H1 (cell line): ENCODE data around the gene RPL41. TPM values are rescaled to one million over a fixed set of nuclear protein-coding genes. Genes with fewer than 3 reads are reported as not detected.

Source experiments
- CTCF ChIA-PET: fragments of 300-600 bp; sonication (Branson Sonifier 250); formaldehyde crosslinking; loops from one replicate; lab custom pipeline; 2021; ENCODE audit not compliant: partially characterized antibody; lab: Charles Lee
- POLR2A ChIA-PET: fragments of 300-600 bp; sonication (Branson Sonifier 250); formaldehyde crosslinking; loops from one replicate; lab custom pipeline; 2021; ENCODE audit warnings: inconsistent platforms; ENCODE audit not compliant: partially characterized antibody; lab: Charles Lee
- DNase-seq, 2 experiments: peaks; one replicate each; pipeline versions ENCODE4 v3.0.0 to v3.0.0-alpha.2; 2010 to 2022; ENCODE audit warnings: low spot score in 2 of 2, low read depth in 1 of 2, mixed read lengths in 1 of 2
- FAIRE-seq: peaks from 2 replicates; lab custom pipeline; 2011; peaks lifted over from hg19 to GRCh38; lab: Jason Lieb, UNC
- H2AFZ ChIP-seq: 2 replicates; pipeline ENCODE4 v1.8.1; 2012; ENCODE audit warnings: low read length, inconsistent platforms
- H2AK5ac ChIP-seq: 2 replicates; pipeline ENCODE4 v1.6.1; 2013; ENCODE audit warnings: low read depth, low read length
- H2BK120ac ChIP-seq: replicated peaks from 2 replicates; pipeline ENCODE3; 2013; ENCODE audit warnings: low read depth, low read length, inconsistent platforms
- H2BK12ac ChIP-seq: 2 replicates; pipeline ENCODE4 v1.6.1; 2013; ENCODE audit warnings: low read depth, low read length
- H2BK15ac ChIP-seq: 2 replicates; pipeline ENCODE4 v1.6.1; 2013; ENCODE audit warnings: low read length
- H2BK20ac ChIP-seq: 2 replicates; pipeline ENCODE4 v1.6.1; 2013; ENCODE audit warnings: low read length
- H2BK5ac ChIP-seq: 2 replicates; pipeline ENCODE4 v1.6.1; 2013; ENCODE audit warnings: low read depth, low read length
- H3K14ac ChIP-seq: 2 replicates; pipeline ENCODE4 v1.6.1; 2013; ENCODE audit warnings: inconsistent platforms; ENCODE audit not compliant: insufficient read length
- H3K18ac ChIP-seq: 2 replicates; pipeline ENCODE4 v1.6.1; 2013; ENCODE audit warnings: low read length; ENCODE audit errors: extremely low read depth
- H3K23ac ChIP-seq: 2 replicates; pipeline ENCODE4 v1.6.1; 2013; ENCODE audit warnings: inconsistent platforms; ENCODE audit not compliant: insufficient read length
- H3K23me2 ChIP-seq: 2 replicates; pipeline ENCODE4 v1.6.1; 2013; ENCODE audit warnings: low read depth, low read length
- H3K27ac ChIP-seq: 2 replicates; pipeline ENCODE4 v1.6.1; 2011; ENCODE audit warnings: low read depth, low read length, inconsistent platforms
- H3K27me3 ChIP-seq, 4 experiments: replicated peaks in 1 of 4; 1 replicate in 1 of 4; 2 replicates in 3 of 4; pipeline versions ENCODE4 v1.6.1 to v1.8.1; 2011 to 2013; ENCODE audit warnings: low read length in 3 of 4, mild to moderate bottlenecking in 3 of 4, inconsistent platforms in 2 of 4, mixed read lengths in 2 of 4, moderate library complexity in 1 of 4; ENCODE audit not compliant: control insufficient read depth in 3 of 4, insufficient read depth in 3 of 4; ENCODE audit errors: extremely low read depth in 1 of 4
- H3K36me3 ChIP-seq, 4 experiments: 2 replicates each; pipeline versions ENCODE4 v1.6.1 to v1.8.1; 2011 to 2013; ENCODE audit warnings: mild to moderate bottlenecking in 4 of 4, low read length in 3 of 4, moderate library complexity in 2 of 4, control low read depth in 1 of 4, inconsistent platforms in 1 of 4; ENCODE audit not compliant: insufficient read depth in 4 of 4, control insufficient read depth in 2 of 4
- H3K4ac ChIP-seq: replicated peaks from 2 replicates; pipeline ENCODE3; 2013; ENCODE audit warnings: low read length, low read depth, mixed read lengths, inconsistent platforms; ENCODE audit not compliant: insufficient read length
- H3K4me1 ChIP-seq, 4 experiments: replicated peaks in 1 of 4; 1 replicate in 1 of 4; 2 replicates in 3 of 4; pipeline versions ENCODE4 v1.6.1 to v1.8.1; 2011 to 2013; ENCODE audit warnings: low read length in 3 of 4, inconsistent platforms in 2 of 4, mixed read lengths in 1 of 4; ENCODE audit not compliant: insufficient read depth in 4 of 4, control insufficient read depth in 3 of 4
- H3K4me2 ChIP-seq, 2 experiments: 2 replicates each; pipeline versions ENCODE4 v1.6.1 to v1.8.1; 2011 to 2013; ENCODE audit warnings: low read depth in 2 of 2, low read length in 2 of 2, control low read depth in 1 of 2, inconsistent platforms in 1 of 2, mild to moderate bottlenecking in 1 of 2; ENCODE audit not compliant: insufficient read depth in 1 of 2
- H3K4me3 ChIP-seq, 4 experiments: fragments of 200-600, 300-600 bp in 1 of 4; sonication (generic), shearing (Covaris generic), sonication (Bioruptor Twin) in 1 of 4; 2 replicates each; pipeline versions ENCODE4 v1.5.1 to v1.8.1; 2011 to 2016; ENCODE audit warnings: low read length in 4 of 4, low read depth in 3 of 4, control low read depth in 2 of 4, inconsistent platforms in 2 of 4, mild to moderate bottlenecking in 2 of 4, mixed read lengths in 1 of 4, moderate library complexity in 1 of 4; ENCODE audit not compliant: insufficient read depth in 2 of 4; ENCODE audit errors: extremely low read depth in 1 of 4
- H3K56ac ChIP-seq: replicated peaks from 2 replicates; pipeline ENCODE3; 2013; ENCODE audit warnings: low read depth, mild to moderate bottlenecking, mixed read lengths, low read length, inconsistent platforms; ENCODE audit not compliant: insufficient read length
- H3K79me1 ChIP-seq: 2 replicates; pipeline ENCODE4 v1.6.1; 2013; ENCODE audit warnings: low read depth, low read length, control low read depth
- H3K79me2 ChIP-seq, 2 experiments: 2 replicates each; pipeline versions ENCODE4 v1.6.1 to v1.8.1; 2012 to 2013; ENCODE audit warnings: low read length in 2 of 2, mild to moderate bottlenecking in 2 of 2, inconsistent platforms in 1 of 2; ENCODE audit not compliant: insufficient read depth in 2 of 2, control insufficient read depth in 1 of 2
- H3K9ac ChIP-seq, 4 experiments: replicated peaks in 1 of 4; 1 replicate in 1 of 4; 2 replicates in 3 of 4; pipeline versions ENCODE4 v1.6.1 to v1.8.1; 2011 to 2013; ENCODE audit warnings: low read depth in 3 of 4, low read length in 3 of 4, control low read depth in 2 of 4, mild to moderate bottlenecking in 2 of 4, moderate library complexity in 2 of 4, inconsistent platforms in 1 of 4; ENCODE audit errors: extremely low read depth in 1 of 4
- H3K9me3 ChIP-seq, 2 experiments: 2 replicates each; pipeline versions ENCODE4 v1.6.1 to v1.8.1; 2012 to 2013; ENCODE audit warnings: mild to moderate bottlenecking in 2 of 2, moderate library complexity in 2 of 2, control low read depth in 1 of 2, inconsistent platforms in 1 of 2, low read depth in 1 of 2, low read length in 1 of 2, mixed read lengths in 1 of 2; ENCODE audit not compliant: insufficient read depth in 2 of 2
- H4K20me1 ChIP-seq, 2 experiments: replicated peaks in 1 of 2; 2 replicates each; pipeline versions ENCODE3 to v1.8.1; 2011 to 2013; ENCODE audit warnings: inconsistent platforms in 2 of 2, low read length in 2 of 2, mild to moderate bottlenecking in 1 of 2; ENCODE audit not compliant: insufficient read depth in 2 of 2, control insufficient read depth in 1 of 2
- H4K5ac ChIP-seq: 2 replicates; pipeline ENCODE4 v1.6.1; 2013; ENCODE audit warnings: low read length, low read depth, mixed read lengths, inconsistent platforms; ENCODE audit not compliant: insufficient read length
- H4K8ac ChIP-seq: 2 replicates; pipeline ENCODE4 v1.8.0; 2013; ENCODE audit warnings: mild to moderate bottlenecking, moderate library complexity, low read length, inconsistent platforms; ENCODE audit not compliant: insufficient read depth; ENCODE audit errors: extremely low read depth
- H4K91ac ChIP-seq: replicated peaks from 2 replicates; pipeline ENCODE3; 2013; ENCODE audit warnings: low read length, mixed read lengths, inconsistent platforms; ENCODE audit not compliant: insufficient read length
- ATF2 ChIP-seq: IDR thresholded peaks from 2 replicates; pipeline ENCODE4 v1.6.1; 2012; ENCODE audit warnings: low read length, inconsistent platforms
- CBX8 ChIP-seq: fragments of 300-800, 300-1000 bp; sonication (generic); IDR thresholded peaks from 2 replicates; pipeline ENCODE4 v1.7.1; 2016; ENCODE audit warnings: low read depth, low read length, borderline replicate concordance
- CEBPB ChIP-seq: IDR thresholded peaks from 2 replicates; pipeline ENCODE4 v1.6.1; 2012; ENCODE audit warnings: low read depth, low read length
- E2F6 ChIP-seq: IDR thresholded peaks from 2 replicates; pipeline ENCODE4 v1.6.1; 2012; ENCODE audit warnings: inconsistent platforms
- FOSL1 ChIP-seq: IDR thresholded peaks from 2 replicates; pipeline ENCODE4 v1.6.1; 2011; ENCODE audit warnings: mild to moderate bottlenecking, low read depth, low read length, moderate library complexity; ENCODE audit not compliant: insufficient read depth
- JUN ChIP-seq: IDR thresholded peaks from 2 replicates; pipeline ENCODE4 v1.6.1; 2011; ENCODE audit warnings: low read depth, mild to moderate bottlenecking, improper control_type of control experiment, low read length
- MAFK ChIP-seq: IDR thresholded peaks from 2 replicates; pipeline ENCODE4 v1.6.1; 2012; ENCODE audit warnings: low read depth, mild to moderate bottlenecking, improper control_type of control experiment, low read length
- MAX ChIP-seq: IDR thresholded peaks from 2 replicates; pipeline ENCODE4 v1.6.1; 2012; ENCODE audit warnings: inconsistent platforms
- POLR2A ChIP-seq, 2 experiments: IDR thresholded peaks; 1 replicate in 1 of 2; 2 replicates in 1 of 2; pipeline ENCODE4 v1.6.1; 2011; ENCODE audit warnings: low read depth in 2 of 2, low read length in 2 of 2, mild to moderate bottlenecking in 2 of 2; ENCODE audit errors: control extremely low read depth in 1 of 2
- SAP30 ChIP-seq: fragments of 300-600 bp; sonication (generic); IDR thresholded peaks from 2 replicates; pipeline ENCODE4 v1.7.1; 2012; ENCODE audit warnings: low read length, moderate library complexity, mild to moderate bottlenecking, inconsistent platforms; ENCODE audit not compliant: insufficient read depth, insufficient replicate concordance
- SIX5 ChIP-seq: IDR thresholded peaks from 2 replicates; pipeline ENCODE4 v1.6.1; 2011; ENCODE audit warnings: mild to moderate bottlenecking, low read depth, low read length
- SP2 ChIP-seq: IDR thresholded peaks from 2 replicates; pipeline ENCODE4 v1.6.1; 2012; ENCODE audit warnings: mild to moderate bottlenecking, low read length, inconsistent platforms
- WGBS, 2 experiments: shearing (Covaris generic) in 1 of 2; methylation state at CpG; one replicate each; pipeline versions ENCODE4 v1.1.6 to v1.1.7; 2013 to 2015; ENCODE audit warnings: low lambda C conversion rate in 2 of 2, mixed read lengths in 2 of 2, inconsistent platforms in 1 of 2, low coverage in 1 of 2, missing lambda C conversion rate in 1 of 2; ENCODE audit not compliant: insufficient replicate concordance in 2 of 2, insufficient coverage in 1 of 2, insufficient read length in 1 of 2; ENCODE audit errors: extremely low coverage in 1 of 2, missing lambda C conversion rate in 1 of 2; 5-methylcytosine and 5-hydroxymethylcytosine counted together
- polyA plus RNA-seq, 7 experiments: library from polyadenylated mRNA; depleted of rRNA in 3 of 7; stranded (reverse) in 5 of 7; unstranded in 2 of 7; fragments of >200 nt in 5 of 7; fragments of 200-250 nt in 2 of 7; gene quantifications; 1 replicate in 5 of 7; 2 replicates in 1 of 7; 4 replicates in 1 of 7; pipeline versions ENCODE4 v1.2.1 to v1.2.3, GENCODE V29; 2011 to 2013; ENCODE audit warnings: missing spikeins in 2 of 7, mixed read lengths in 2 of 7
- total RNA-seq: library from RNA; stranded (reverse); fragmentation: NEBNext Ultra II Directional; extraction: Animal tissue kit (Norgen Biotek cat#: 25700); gene quantifications from 2 replicates; pipeline ENCODE4 v1.2.1, GENCODE V29; 2021

The RPL41 gene
- total and polyA plus RNA-seq, 2 of the 8 experiments (the other 6 are each of a cell fraction or from before 2014, with no cell fraction given) = 4,440 to 16,488 TPM

GRCh38 chr12:56107242-56107641 is 9.2 kb upstream of the RPL41 start:
- Histone ChIP-seq H2BK120ac (no peak overlapping the region), H3K4me3 (no peak overlapping the region), H4K91ac (no peak overlapping the region), H3K27ac (no peak overlapping the region), H3K4me1 (peaks cover 0 to 9% (median 3%) of the 10 kb centered on the region in 4 experiments; a peak in 5 of 7 replicates), H3K23ac (no peak overlapping the region), H3K18ac (no peak overlapping the region), H3K4me2 (no peak overlapping the region), H2BK20ac (no peak overlapping the region), H4K20me1 (peaks cover 2 to 5% of the 10 kb centered on the region in 2 experiments), H3K36me3 (peaks cover 34 to 64% (median 52%) of the 10 kb centered on the region in 4 experiments), H3K27me3 (no peaks in the 10 kb centered on the region), H3K79me1 (0 out of 2 replicates have a peak, but pooled peaks cover 2% of the 10 kb centered on the region), H2AFZ (no peak overlapping the region), H3K14ac (no peak overlapping the region), H3K9ac (no peak overlapping the region), H2BK15ac (no peak overlapping the region), H2BK5ac (no peak overlapping the region), H2AK5ac (no peak overlapping the region), H4K8ac (no peak overlapping the region), H3K56ac (no peak overlapping the region), H2BK12ac (no peak overlapping the region), H4K5ac (no peak overlapping the region), H3K4ac (no peak overlapping the region), H3K9me3 (no peaks in the 10 kb centered on the region), H3K79me2 (peaks cover 21 to 31% of the 10 kb centered on the region in 2 experiments), H3K23me2 (peaks cover 8% of the 10 kb centered on the region)
- 81% methylated on average over 3 of the region's 3 CpGs; no CpG with 5 or more reads in 1 of the 2 experiments for WGBS, 2 experiments
- FAIRE-seq (no peak), DNase-seq (no peak)
- ChIA-PET POLR2A (interaction anchor here (0.6 to 11.1 kb wide), 5 partner anchors 10 to 64 kb away, joined by 3 to 267 read pairs (median 3); partner anchors contain the start of genes RPL41 and ZC3H10), CTCF (interaction anchor here (0.7 to 7.2 kb wide), 12 partner anchors 8 to 45 kb away, joined by 3 to 34 read pairs (median 4); partner anchors contain the start of genes ESYT1 and ZC3H10)
- no peak for TF ChIP-seq CBX8
- TF ChIP-seq JUN = no peak
- no peak for TF ChIP-seq POLR2A (IDR thresholded peaks at IDR 0.05; ENCODE audit: control extremely low read depth in 1 of 2, low read depth in 2 of 2, low read length in 2 of 2)
- TF ChIP-seq ATF2 = no peak
- TF ChIP-seq SIX5 = no peak
- TF ChIP-seq CEBPB = no peak
- TF ChIP-seq E2F6 = no peak
- TF ChIP-seq MAX = no peak
- no peak for TF ChIP-seq SP2
- TF ChIP-seq FOSL1 = no peak
- no peak for TF ChIP-seq MAFK
- TF ChIP-seq SAP30 = no peak
